A673 (cell line): ENCODE data around the gene CHRNA5. TPM values are rescaled to one million over a fixed set of nuclear protein-coding genes. Genes with fewer than 3 reads are reported as not detected.

Source experiments
- BruUV-seq: library from RNA; stranded (reverse); fragments of 400-500 nt; replicated peaks from 2 replicates; lab custom pipeline; 2021; lab: Mats Ljungman, UMichigan
- CTCF ChIA-PET: fragments of 300-600 bp; sonication (Branson Sonifier 250); formaldehyde crosslinking; loops from one replicate; lab custom pipeline; 2022; ENCODE audit warnings: antibody characterized with exemption; lab: Charles Lee
- POLR2A ChIA-PET: fragments of 300-600 bp; sonication (Branson Sonifier 250); formaldehyde crosslinking; loops from one replicate; lab custom pipeline; 2022; ENCODE audit warnings: antibody characterized with exemption; ENCODE audit not compliant: low non-redundant PET; lab: Charles Lee
- DNase-seq: peaks from one replicate; pipeline ENCODE4 v3.0.0-alpha.2; 2015; ENCODE audit warnings: low spot score
- H3K27ac ChIP-seq: fragments of 200-600 bp; sonication (generic); 2 replicates; pipeline ENCODE4 v1.5.1; 2016; ENCODE audit warnings: mixed run types, low read depth, mild to moderate bottlenecking, mixed read lengths, antibody characterized with exemption, low read length; ENCODE audit not compliant: poor library complexity, severe bottlenecking
- H3K27me3 ChIP-seq: fragments of 200-600 bp; sonication (generic); replicated peaks from 2 replicates; pipeline ENCODE4 v1.6.1; 2017; ENCODE audit warnings: mixed run types, low read depth, mild to moderate bottlenecking, mixed read lengths, antibody characterized with exemption, low read length; ENCODE audit not compliant: insufficient read depth, poor library complexity
- H3K36me3 ChIP-seq: fragments of 200-600 bp; sonication (generic); 2 replicates; pipeline ENCODE4 v1.6.1; 2016; ENCODE audit warnings: mixed run types, mild to moderate bottlenecking, mixed read lengths, antibody characterized with exemption, low read length; ENCODE audit not compliant: insufficient read depth, poor library complexity, severe bottlenecking
- H3K4me1 ChIP-seq: fragments of 200-600 bp; sonication (generic); 2 replicates; pipeline ENCODE4 v1.6.1; 2017; ENCODE audit warnings: mixed run types, mild to moderate bottlenecking, mixed read lengths, antibody characterized with exemption, low read length; ENCODE audit not compliant: insufficient read depth, poor library complexity, severe bottlenecking
- H3K4me3 ChIP-seq: fragments of 200-600 bp; sonication (generic); 2 replicates; pipeline ENCODE4 v1.5.1; 2016; ENCODE audit warnings: low read depth, mixed run types, mild to moderate bottlenecking, mixed read lengths, low read length; ENCODE audit not compliant: poor library complexity, severe bottlenecking
- H3K9me3 ChIP-seq: fragments of 200-600 bp; sonication (generic); 2 replicates; pipeline ENCODE4 v1.6.1; 2016; ENCODE audit warnings: mixed run types, low read depth, mild to moderate bottlenecking, mixed read lengths, antibody characterized with exemption, low read length; ENCODE audit not compliant: poor library complexity, severe bottlenecking
- EZH2 ChIP-seq: fragments of 200-600 bp; sonication (generic); IDR thresholded peaks from 2 replicates; pipeline ENCODE4 v1.6.1; 2017; ENCODE audit warnings: borderline replicate concordance, low read depth, mild to moderate bottlenecking, mixed read lengths, antibody characterized with exemption, low read length; ENCODE audit not compliant: poor library complexity, severe bottlenecking
- intact Hi-C: fragments of 100-400 bp; cut with micrococcal nuclease; formaldehyde crosslinking; loops from one replicate; pipeline ENCODE4 v1.10.0; 2022; ENCODE audit not compliant: unreplicated experiment
- total RNA-seq: library from RNA; stranded (reverse); gene quantifications from 2 replicates; pipeline ENCODE4 v1.2.3, GENCODE V29; 2021
- TF ChIP-seq, protein P1 (sequence below): fragments of 300-800, 200-600 bp; sonication (generic); conservative IDR thresholded peaks from 2 replicates; pipeline ENCODE4 v1.5.1; 2017; ENCODE audit warnings: low read depth, mild to moderate bottlenecking, antibody characterized with exemption, low read length, moderate library complexity, mixed read lengths

The CHRNA5 gene
- total RNA-seq, 1 experiment from 2014 or later, result 19.1 TPM

DNA sequence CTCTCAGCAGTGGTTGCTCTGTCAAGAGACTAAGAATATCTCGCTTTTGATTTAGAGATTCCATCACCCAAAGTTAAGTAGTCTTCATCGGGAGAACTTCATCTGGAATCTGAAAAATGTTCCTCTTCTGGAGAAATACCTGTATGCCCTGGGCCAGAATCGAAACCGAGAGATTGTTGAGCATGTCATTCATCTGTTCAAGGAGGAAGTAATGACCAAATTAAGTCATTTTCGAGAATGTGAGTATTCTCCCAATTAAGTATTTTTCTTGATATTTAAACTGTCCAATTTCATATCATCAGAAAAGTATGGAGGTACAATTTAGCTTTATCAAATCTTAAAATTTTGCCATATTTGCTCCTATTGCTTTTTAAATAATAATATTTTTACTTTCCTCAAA is 38.0 kb upstream of the CHRNA5 start:
- Histone ChIP-seq H3K9me3 (no peaks in the 10 kb centered on the region), H3K4me3 (no peak overlapping the region), H3K36me3 (no peaks in the 10 kb centered on the region), H3K27ac (no peak overlapping the region), H3K27me3 (no peaks in the 10 kb centered on the region), H3K4me1 (no peaks in the 10 kb centered on the region)
- no peak for DNase-seq
- POLR2A ChIA-PET, result no interaction called here
- TF ChIP-seq EZH2, result no peak
- TF ChIP-seq, protein P1, sequence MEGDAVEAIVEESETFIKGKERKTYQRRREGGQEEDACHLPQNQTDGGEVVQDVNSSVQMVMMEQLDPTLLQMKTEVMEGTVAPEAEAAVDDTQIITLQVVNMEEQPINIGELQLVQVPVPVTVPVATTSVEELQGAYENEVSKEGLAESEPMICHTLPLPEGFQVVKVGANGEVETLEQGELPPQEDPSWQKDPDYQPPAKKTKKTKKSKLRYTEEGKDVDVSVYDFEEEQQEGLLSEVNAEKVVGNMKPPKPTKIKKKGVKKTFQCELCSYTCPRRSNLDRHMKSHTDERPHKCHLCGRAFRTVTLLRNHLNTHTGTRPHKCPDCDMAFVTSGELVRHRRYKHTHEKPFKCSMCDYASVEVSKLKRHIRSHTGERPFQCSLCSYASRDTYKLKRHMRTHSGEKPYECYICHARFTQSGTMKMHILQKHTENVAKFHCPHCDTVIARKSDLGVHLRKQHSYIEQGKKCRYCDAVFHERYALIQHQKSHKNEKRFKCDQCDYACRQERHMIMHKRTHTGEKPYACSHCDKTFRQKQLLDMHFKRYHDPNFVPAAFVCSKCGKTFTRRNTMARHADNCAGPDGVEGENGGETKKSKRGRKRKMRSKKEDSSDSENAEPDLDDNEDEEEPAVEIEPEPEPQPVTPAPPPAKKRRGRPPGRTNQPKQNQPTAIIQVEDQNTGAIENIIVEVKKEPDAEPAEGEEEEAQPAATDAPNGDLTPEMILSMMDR, result no peak
- BruUV-seq, result no TSS peak
- CTCF ChIA-PET, result interaction anchor here (0.6 kb wide), 1 partner anchor 17 kb away, joined by 4 read pairs; no protein-coding TSS in a partner anchor
- intact Hi-C loops, result no loop called here

DNA sequence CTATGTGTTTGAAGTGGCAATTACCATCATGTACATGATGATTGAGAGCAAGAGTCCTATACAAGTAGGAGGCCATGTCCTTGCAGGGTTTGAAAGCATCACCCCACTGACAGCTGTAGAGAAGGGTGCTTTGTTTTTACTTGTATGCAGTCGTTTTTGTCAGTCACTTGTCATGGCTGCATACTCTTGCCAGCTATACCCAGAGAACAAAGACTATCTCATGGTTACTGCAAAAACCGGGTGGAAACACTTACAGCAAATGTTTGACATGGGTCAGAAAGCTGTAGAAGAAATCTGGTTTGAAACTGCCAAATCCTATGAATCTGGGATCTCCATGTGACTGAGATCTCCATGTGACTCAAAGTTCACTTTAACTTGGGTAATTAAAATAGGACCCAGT is 32.0 kb upstream of the CHRNA5 start:
- no peak for DNase-seq
- Histone ChIP-seq H3K9me3 (no peaks in the 10 kb centered on the region), H3K27me3 (no peaks in the 10 kb centered on the region), H3K4me3 (no peak overlapping the region), H3K36me3 (no peaks in the 10 kb centered on the region), H3K4me1 (no peaks in the 10 kb centered on the region), H3K27ac (no peak overlapping the region)
- intact Hi-C loops, result no loop called here
- TF ChIP-seq, protein P1, result no peak
- CTCF ChIA-PET, result no interaction called here
- no TSS peak for BruUV-seq
- POLR2A ChIA-PET, result interaction anchor here (0.6 kb wide), 1 partner anchor 14 kb away, joined by 8 read pairs; no protein-coding TSS in a partner anchor

DNA sequence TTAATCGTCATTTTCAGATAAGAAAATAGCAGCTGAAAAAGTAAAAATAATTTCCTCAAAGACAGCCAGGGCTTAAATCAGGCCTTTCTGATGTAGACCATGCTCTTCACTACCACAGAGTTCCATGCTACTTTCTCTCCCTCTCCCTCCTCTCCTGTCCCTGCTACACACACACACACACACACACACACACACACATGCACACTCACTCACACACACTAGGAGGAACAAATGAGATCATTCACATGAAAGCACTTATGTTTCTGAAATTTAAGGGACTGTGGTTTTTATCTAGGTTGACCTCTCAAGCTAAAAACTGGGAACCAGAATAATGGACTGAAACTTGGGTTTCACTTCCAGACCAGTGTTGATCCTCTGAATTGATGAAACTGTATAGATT is 29.2 kb upstream of the CHRNA5 start:
- Histone ChIP-seq H3K27ac (no peak overlapping the region), H3K9me3 (no peaks in the 10 kb centered on the region), H3K4me1 (no peaks in the 10 kb centered on the region), H3K4me3 (no peak overlapping the region), H3K36me3 (no peaks in the 10 kb centered on the region), H3K27me3 (no peaks in the 10 kb centered on the region)
- no TSS peak for BruUV-seq
- no peak for TF ChIP-seq EZH2
- TF ChIP-seq, protein P1, result no peak
- ChIA-PET CTCF (no interaction called here), POLR2A (no interaction called here)
- DNase-seq, result no peak
- intact Hi-C loops, result no loop called here
